Measurements from ENCODE around the gene PCGF6.
"Not testable (repeated sequence)": the region's sequence is repeated elsewhere in the genome, so short reads cannot be mapped to it uniquely, and the experiment has no call there.

GRCh38 chr10:103359493-103359892 lies 8.6 kb upstream of the PCGF6 start:
- TF ChIP-seq EZH2phosphoT487 (IDR thresholded peaks at IDR 0.05; ENCODE audit: insufficient read depth, low read depth); EZH2 (IDR thresholded peaks at IDR 0.05; ENCODE audit: insufficient read depth, poor library complexity, severe bottlenecking): not testable (repeated sequence)
